ENCODE measurements around the gene VMP1. TPM values are rescaled to one million over a fixed set of nuclear protein-coding genes. Genes with fewer than 3 reads are reported as not detected.

Gene VMP1
- total and polyA plus RNA-seq, 2 of the 13 experiments (the other 11 are each of a cell fraction or from before 2014, with no cell fraction given) = 186 to 271 TPM

DNA sequence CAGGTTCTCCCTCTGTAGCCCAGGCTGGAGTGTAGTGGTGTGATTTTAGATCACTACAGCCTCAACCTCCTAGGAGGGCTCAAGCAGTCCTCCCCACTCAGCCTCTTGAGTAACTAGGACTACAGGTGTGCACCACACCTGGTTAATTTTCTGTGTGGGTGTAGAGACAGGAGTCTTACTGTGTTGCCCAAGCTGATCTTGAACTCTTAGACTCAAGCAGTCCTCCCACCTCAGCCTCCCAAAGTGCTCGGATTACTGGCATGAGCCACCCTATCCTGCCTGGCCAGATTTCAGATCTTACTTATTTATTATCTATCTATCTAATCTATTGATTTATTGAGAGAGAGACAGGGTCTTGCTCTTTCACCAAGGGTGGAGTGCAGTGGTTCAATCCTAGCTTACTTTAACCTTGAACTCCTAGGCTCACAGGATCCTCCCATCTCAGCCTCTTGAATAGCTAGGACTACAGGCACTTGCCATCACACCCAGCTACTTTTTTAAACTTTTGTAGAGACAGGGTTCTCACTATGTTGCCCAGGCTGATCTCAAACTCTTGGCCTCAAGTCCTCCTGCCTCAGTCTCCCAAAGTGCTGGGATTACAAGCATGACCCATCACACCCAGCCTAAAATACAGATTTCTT lies 123.5 kb downstream of the VMP1 start (continued):
- no peak for TF ChIP-seq ZFP90 (CRISPR knock-in tag; IDR thresholded peaks at IDR 0.05; ENCODE audit: borderline replicate concordance)
- TF ChIP-seq, protein P1, sequence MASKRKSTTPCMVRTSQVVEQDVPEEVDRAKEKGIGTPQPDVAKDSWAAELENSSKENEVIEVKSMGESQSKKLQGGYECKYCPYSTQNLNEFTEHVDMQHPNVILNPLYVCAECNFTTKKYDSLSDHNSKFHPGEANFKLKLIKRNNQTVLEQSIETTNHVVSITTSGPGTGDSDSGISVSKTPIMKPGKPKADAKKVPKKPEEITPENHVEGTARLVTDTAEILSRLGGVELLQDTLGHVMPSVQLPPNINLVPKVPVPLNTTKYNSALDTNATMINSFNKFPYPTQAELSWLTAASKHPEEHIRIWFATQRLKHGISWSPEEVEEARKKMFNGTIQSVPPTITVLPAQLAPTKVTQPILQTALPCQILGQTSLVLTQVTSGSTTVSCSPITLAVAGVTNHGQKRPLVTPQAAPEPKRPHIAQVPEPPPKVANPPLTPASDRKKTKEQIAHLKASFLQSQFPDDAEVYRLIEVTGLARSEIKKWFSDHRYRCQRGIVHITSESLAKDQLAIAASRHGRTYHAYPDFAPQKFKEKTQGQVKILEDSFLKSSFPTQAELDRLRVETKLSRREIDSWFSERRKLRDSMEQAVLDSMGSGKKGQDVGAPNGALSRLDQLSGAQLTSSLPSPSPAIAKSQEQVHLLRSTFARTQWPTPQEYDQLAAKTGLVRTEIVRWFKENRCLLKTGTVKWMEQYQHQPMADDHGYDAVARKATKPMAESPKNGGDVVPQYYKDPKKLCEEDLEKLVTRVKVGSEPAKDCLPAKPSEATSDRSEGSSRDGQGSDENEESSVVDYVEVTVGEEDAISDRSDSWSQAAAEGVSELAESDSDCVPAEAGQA (IDR thresholded peaks at IDR 0.05; ENCODE audit: low read depth) = no peak
- TF ChIP-seq, protein P1 (CRISPR knock-in tag; IDR thresholded peaks at IDR 0.05; ENCODE audit: borderline replicate concordance) = no peak
- TF ChIP-seq ZBTB20 (CRISPR knock-in tag; IDR thresholded peaks at IDR 0.05; ENCODE audit: borderline replicate concordance, low read depth) = no peak
- TF ChIP-seq ELF3 (CRISPR knock-in tag; IDR thresholded peaks at IDR 0.05) = no peak
- no peak for TF ChIP-seq ZFX (CRISPR knock-in tag; IDR thresholded peaks at IDR 0.05; ENCODE audit: low read depth)
- TF ChIP-seq RARA (CRISPR knock-in tag; IDR thresholded peaks at IDR 0.05) = 0 out of 2 replicates have a peak, but pooled peaks have one; percentile 30
- TF ChIP-seq, protein P2, sequence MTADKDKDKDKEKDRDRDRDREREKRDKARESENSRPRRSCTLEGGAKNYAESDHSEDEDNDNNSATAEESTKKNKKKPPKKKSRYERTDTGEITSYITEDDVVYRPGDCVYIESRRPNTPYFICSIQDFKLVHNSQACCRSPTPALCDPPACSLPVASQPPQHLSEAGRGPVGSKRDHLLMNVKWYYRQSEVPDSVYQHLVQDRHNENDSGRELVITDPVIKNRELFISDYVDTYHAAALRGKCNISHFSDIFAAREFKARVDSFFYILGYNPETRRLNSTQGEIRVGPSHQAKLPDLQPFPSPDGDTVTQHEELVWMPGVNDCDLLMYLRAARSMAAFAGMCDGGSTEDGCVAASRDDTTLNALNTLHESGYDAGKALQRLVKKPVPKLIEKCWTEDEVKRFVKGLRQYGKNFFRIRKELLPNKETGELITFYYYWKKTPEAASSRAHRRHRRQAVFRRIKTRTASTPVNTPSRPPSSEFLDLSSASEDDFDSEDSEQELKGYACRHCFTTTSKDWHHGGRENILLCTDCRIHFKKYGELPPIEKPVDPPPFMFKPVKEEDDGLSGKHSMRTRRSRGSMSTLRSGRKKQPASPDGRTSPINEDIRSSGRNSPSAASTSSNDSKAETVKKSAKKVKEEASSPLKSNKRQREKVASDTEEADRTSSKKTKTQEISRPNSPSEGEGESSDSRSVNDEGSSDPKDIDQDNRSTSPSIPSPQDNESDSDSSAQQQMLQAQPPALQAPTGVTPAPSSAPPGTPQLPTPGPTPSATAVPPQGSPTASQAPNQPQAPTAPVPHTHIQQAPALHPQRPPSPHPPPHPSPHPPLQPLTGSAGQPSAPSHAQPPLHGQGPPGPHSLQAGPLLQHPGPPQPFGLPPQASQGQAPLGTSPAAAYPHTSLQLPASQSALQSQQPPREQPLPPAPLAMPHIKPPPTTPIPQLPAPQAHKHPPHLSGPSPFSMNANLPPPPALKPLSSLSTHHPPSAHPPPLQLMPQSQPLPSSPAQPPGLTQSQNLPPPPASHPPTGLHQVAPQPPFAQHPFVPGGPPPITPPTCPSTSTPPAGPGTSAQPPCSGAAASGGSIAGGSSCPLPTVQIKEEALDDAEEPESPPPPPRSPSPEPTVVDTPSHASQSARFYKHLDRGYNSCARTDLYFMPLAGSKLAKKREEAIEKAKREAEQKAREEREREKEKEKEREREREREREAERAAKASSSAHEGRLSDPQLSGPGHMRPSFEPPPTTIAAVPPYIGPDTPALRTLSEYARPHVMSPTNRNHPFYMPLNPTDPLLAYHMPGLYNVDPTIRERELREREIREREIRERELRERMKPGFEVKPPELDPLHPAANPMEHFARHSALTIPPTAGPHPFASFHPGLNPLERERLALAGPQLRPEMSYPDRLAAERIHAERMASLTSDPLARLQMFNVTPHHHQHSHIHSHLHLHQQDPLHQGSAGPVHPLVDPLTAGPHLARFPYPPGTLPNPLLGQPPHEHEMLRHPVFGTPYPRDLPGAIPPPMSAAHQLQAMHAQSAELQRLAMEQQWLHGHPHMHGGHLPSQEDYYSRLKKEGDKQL (CRISPR knock-in tag; IDR thresholded peaks at IDR 0.05; ENCODE audit: low read depth) = no peak
- no peak for TF ChIP-seq GTF3A (CRISPR knock-in tag; conservative IDR thresholded peaks at IDR 0.05)
- 0 out of 2 replicates have a peak, but pooled peaks have one; percentile 17 for TF ChIP-seq HDAC2 (CRISPR knock-in tag; IDR thresholded peaks at IDR 0.05)
- TF ChIP-seq ZNF652 (CRISPR knock-in tag; IDR thresholded peaks at IDR 0.05; ENCODE audit: borderline replicate concordance, low read depth) = peak; percentile 24; the same call in 1 of the 2 replicates
- no peak for TF ChIP-seq ZNF10 (CRISPR knock-in tag; IDR thresholded peaks at IDR 0.05; ENCODE audit: borderline replicate concordance, low read depth)
- TF ChIP-seq KAT7 (CRISPR knock-in tag; IDR thresholded peaks at IDR 0.05; ENCODE audit: borderline replicate concordance) = 0 out of 2 replicates have a peak, but pooled peaks have one; percentile 49
- TF ChIP-seq ZNF354B (CRISPR knock-in tag; IDR thresholded peaks at IDR 0.05) = 0 out of 2 replicates have a peak, but pooled peaks have one; percentile 20
- no peak for TF ChIP-seq ZNF589 (CRISPR knock-in tag; conservative IDR thresholded peaks at IDR 0.05)
- TF ChIP-seq TOE1 (CRISPR knock-in tag; IDR thresholded peaks at IDR 0.05) = no peak
- TF ChIP-seq, protein P3, sequence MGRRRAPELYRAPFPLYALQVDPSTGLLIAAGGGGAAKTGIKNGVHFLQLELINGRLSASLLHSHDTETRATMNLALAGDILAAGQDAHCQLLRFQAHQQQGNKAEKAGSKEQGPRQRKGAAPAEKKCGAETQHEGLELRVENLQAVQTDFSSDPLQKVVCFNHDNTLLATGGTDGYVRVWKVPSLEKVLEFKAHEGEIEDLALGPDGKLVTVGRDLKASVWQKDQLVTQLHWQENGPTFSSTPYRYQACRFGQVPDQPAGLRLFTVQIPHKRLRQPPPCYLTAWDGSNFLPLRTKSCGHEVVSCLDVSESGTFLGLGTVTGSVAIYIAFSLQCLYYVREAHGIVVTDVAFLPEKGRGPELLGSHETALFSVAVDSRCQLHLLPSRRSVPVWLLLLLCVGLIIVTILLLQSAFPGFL (CRISPR knock-in tag; IDR thresholded peaks at IDR 0.05) = no peak
